Measurements from ENCODE around the gene RBCK1.

RBCK1 gene

DNA sequence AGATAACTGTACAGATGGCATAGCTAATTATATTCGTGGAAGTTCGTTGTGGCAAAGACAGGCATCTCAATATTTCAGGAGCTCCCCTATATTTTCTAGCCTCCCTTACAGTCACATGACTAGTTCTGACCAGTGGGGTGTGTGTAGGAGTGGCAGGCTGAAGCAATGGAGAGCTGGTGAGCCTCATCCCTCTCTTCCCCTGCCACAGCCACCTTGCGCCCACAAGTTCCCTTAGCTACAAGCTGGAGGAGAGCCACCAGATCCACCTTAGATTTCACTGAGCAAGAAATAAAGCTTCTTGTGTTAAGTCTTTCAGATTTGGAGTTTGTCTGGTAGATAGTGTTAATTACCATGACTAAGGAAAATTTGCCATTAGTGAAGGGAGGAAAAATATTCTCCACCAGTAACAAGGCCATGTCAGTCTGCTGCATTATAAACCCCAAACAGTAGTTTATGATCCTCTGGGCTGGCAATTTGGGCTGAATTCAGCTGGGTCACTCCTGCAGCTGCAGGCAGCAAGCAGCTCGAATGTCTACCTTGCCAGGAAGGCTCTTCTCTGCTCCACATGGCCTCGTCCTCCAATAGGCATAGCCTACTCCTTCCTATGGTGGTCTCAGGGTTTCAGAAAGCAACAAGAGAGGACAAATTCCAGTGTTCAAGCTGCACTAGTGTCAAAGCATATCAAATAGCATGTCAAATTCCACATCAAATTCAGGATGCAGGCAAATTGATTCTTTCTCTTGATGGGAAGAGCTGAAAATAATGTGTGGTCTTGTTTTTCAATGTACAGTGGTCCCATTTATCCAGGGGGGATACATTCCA, 7.4 kb upstream of the RBCK1 start:
- no peak for DNase-seq

DNA sequence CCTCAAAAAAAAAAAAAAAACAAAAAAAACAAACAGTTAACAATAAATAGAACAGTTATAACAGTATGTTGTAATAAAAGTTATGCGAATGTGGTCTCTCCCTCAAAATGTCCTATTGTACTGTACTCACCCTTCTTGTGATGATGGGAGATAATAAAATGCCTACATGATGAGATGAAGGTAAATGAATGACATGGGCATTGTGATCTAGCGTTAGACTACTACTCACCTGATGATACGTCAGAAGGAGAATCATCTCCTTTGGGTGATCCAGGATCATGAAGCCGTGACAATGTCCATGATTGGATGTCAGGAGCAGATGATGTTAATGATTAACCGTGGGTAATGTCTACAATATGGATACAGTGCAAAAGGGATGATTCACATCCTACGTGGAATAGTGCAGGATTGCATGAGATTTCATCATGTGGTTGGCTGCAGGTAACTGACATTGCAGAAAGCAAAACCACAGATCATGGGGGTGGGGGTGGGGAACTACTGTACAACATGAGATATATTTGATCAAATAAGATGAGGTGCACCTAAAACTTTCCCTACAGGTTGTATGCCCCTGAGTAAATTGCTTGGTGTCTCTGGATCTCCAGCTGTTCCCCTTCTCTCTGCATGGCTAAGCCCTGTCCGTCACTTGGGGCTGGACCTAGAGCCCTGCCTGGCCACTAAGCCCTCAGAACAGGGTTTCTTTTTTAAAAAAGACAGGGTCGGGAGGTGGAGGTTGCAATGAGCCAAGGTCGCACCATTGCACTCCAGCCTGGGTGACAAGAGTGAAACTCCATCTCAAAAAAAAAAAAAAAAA, 6.2 kb upstream of the RBCK1 start:
- no peak for DNase-seq

DNA sequence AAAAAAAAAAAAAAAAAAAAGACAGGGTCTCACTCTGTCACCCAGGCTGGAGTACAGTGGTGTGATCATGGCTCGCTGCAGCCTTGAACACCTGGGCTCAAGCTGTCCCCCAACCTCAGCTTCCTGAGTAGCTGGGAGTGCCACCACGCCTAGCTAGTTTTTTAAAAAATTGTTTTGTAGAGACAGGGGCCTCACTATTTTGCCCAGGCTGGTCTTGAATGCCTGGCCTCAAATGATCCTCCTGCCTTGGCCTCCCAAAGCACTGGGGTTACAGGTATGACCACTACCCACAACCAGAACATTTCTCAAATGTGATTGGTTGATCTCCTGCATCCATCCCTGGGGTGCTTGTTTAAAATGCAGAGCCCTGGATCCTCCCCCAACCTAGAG, 5.6 kb upstream of the RBCK1 start:
- DNase-seq, result no peak

DNA sequence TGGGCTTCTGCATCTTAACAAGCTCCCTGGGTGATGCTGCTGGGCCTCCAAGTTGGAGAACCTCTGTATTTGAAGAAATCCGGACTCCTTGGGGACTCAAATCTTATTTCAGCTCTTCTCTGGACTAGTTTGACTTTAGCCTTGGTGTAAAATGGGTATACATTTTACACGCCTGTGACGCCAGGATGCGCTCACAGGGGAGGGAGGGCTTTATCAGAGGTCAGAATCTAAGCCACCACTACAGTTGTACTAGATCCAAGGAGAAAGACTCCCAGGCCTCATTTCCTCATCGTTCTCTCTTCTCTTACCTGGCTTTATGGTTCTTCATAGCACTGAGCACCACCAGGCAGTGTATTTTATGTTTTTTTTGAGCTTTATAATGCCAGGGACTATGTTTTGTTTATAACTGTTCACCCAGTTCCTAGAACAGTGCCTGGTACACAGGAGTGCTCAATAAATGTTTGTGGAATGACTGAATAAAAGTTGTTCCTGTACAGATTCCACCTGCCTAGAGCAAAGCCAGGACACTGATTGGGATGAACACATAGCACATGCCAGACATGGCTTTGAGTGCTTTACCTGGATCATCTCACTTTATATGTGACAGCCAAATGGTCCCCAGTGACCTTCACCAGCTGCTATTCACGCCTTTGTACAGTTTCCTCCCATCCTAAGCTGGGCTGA, 5.1 kb upstream of the RBCK1 start:
- DNase-seq, result no peak

- no peak for DNase-seq
Measured at GRCh38 chr20:403582-403957, 4.5 kb upstream of the RBCK1 start.

DNA sequence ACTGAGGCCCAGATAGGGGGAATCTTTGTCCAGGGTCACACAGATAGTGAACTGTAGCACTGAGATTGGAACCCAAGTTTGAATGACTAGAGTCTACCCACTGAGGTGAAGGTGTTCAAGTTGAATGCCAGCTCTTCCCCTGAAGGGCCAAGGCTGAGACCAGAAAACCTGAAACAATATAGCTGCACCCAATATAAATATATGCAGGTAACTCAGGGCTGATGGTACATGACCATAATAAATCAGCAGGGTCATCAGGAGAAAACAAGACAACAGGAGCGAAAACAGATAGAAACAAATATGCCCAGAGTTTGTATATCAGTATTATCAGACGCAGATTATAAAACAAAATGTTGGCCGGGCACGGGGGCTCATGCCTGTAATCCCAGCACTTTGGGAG, 4.0 kb upstream of the RBCK1 start:
- no peak for DNase-seq

DNA sequence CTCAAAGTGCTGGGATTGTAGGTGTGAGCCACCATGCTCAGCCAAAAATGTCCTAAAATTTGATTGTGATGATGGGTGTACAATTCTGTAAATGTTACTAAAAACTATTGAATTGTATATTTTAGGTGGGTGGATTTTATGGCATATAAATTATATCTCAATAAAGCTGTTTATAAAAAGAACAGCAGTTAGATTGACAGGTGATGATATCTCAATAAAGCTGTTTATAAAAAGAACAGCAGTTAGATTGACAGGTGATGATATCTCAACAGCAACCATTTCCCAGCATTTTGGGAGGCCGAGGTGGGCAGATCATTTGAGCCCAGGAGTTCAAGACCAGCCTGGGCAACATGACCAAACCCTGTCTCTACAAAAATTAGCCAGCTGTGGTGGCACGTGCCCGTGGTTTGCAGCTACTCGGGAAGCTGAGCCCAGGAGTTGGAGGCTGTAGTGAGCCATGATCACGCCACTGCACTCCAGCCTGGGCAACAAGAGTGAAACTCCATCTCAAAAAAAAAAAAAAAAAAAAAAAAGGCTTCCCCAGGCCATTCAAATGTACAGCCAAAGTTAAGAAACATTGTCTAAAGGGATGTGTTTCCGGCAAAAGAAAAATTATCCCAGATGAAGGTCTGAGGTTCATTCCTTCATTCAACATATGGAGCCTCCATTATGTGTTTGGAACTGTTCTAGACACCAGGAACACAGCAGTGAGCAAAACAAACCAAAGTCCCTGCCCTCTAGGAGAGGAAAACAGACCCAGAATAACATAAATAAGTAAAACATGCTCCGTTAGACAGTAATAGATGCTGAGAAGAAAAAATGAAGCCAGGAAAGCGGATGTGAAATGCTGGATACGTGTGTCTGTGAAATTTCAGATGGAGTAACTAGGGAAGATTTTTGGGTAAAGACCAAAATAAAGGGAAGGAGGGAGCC, 1.6 kb upstream of the RBCK1 start:
- no peak for DNase-seq

GRCh38 chr20:407133-407952, 756 bp upstream of the RBCK1 start:
- DNase-seq, result peak; percentile 62

GRCh38 chr20:408843-409696, 971 bp downstream of the RBCK1 start:
- no peak for DNase-seq

GRCh38 chr20:409697-410559, 1.8 kb downstream of the RBCK1 start:
- DNase-seq, result no peak

DNA sequence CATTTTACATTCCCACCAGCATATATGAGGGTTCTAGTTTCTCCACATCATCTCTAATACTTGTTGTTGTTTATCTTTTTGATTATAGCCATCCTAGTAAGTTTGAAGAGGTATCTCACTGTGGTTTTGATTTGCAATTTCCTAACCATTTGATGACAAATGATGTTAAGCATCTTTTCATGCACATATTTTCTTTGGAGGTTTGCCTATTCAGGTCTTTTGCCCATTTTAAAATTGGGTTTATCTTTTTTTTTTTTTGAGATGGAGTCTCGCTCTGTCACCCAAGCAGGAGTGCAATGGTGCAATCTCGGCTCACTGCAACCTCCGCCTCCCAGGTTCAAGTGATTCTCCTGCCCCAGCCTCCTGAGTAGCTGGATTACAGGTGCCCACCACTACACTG, 4.0 kb downstream of the RBCK1 start:
- DNase-seq, result no peak

- DNase-seq, result no peak
Measured at GRCh38 chr20:414161-414560, 6.1 kb downstream of the RBCK1 start.

DNA sequence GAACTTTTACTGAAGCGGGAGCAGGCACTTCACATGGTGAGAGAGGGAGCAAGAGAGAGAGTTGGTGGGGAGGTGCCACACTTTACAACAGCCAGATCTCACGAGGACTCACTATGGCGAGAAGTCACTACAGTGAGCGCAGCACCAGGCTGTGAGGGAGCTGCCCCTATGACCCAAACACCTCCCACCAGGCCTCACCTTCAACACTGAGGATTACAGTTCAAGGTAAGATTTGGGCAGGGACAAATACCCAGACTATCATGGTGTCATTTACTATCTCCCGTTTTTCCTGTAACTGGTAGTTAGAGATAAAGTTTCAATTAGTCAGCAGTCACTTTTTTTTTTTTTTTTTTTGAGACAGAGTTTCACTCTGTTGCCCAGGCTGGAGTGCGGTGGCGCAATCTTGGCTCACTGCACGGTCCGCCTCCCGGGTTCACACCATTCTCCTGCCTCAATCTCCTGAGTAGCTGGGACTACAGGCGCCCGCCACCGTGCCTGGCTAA, 7.8 kb downstream of the RBCK1 start:
- DNase-seq, result no peak

- DNase-seq, result no peak
Measured at GRCh38 chr20:416950-417800, 9.1 kb downstream of the RBCK1 start.

- DNase-seq, result no peak
Measured at GRCh38 chr20:417801-418342, 9.8 kb downstream of the RBCK1 start.

GRCh38 chr20:418858-419365, 10.8 kb downstream of the RBCK1 start:
- no peak for DNase-seq

- DNase-seq, result peak; percentile 89
Measured at GRCh38 chr20:419556-420165, 11.6 kb downstream of the RBCK1 start.

Data from NCI-H1436 (cell line).